Measurements from ENCODE around the gene RETSAT.

Gene RETSAT

GRCh38 chr2:85308896-85309555 lies 45.3 kb downstream of the RETSAT start:
- no peak for TF ChIP-seq CTCF (IDR thresholded peaks at IDR 0.05; ENCODE audit: low read depth, low read length)
- in situ Hi-C loops (cut with HindIII; ENCODE audit: low sequenced_read_pairs) = no loop called here
- no peak overlapping the region for H3K4me3 ChIP-seq (ENCODE audit: low read depth, low read length)
- DNase-seq (ENCODE audit: low read depth, low spot score) = peak; percentile 63

- TF ChIP-seq CTCF (IDR thresholded peaks at IDR 0.05; ENCODE audit: low read depth, low read length) = no peak
- H3K4me3 ChIP-seq (ENCODE audit: low read depth, low read length) = no peak overlapping the region
- in situ Hi-C loops (cut with HindIII; ENCODE audit: low sequenced_read_pairs) = no loop called here
- DNase-seq (ENCODE audit: low read depth, low spot score) = no peak
Measured at GRCh38 chr2:85308201-85308600, 46.1 kb downstream of the RETSAT start.

GRCh38 chr2:85307527-85307897 lies 46.8 kb downstream of the RETSAT start:
- H3K4me3 ChIP-seq (ENCODE audit: low read depth, low read length) = no peak overlapping the region
- no peak for DNase-seq (ENCODE audit: low read depth, low spot score)
- no peak for TF ChIP-seq CTCF (IDR thresholded peaks at IDR 0.05; ENCODE audit: low read depth, low read length)
- in situ Hi-C loops (cut with HindIII; ENCODE audit: low sequenced_read_pairs) = no loop called here

GRCh38 chr2:85303780-85304531 lies 50.4 kb downstream of the RETSAT start:
- no peak for TF ChIP-seq CTCF (IDR thresholded peaks at IDR 0.05; ENCODE audit: low read depth, low read length)
- no peak for DNase-seq (ENCODE audit: low read depth, low spot score)
- in situ Hi-C loops (cut with HindIII; ENCODE audit: low sequenced_read_pairs) = no loop called here
- no peak overlapping the region for H3K4me3 ChIP-seq (ENCODE audit: low read depth, low read length)

- no peak for TF ChIP-seq CTCF (IDR thresholded peaks at IDR 0.05; ENCODE audit: low read depth, low read length)
- no peak for DNase-seq (ENCODE audit: low read depth, low spot score)
- H3K4me3 ChIP-seq (ENCODE audit: low read depth, low read length) = no peak overlapping the region
- in situ Hi-C loops (cut with HindIII; ENCODE audit: low sequenced_read_pairs) = no loop called here
Measured at GRCh38 chr2:85302121-85302520, 52.2 kb downstream of the RETSAT start.
